ENCODE data around the gene SFXN2.

GRCh38 chr10:102777711-102778453 is 63.4 kb downstream of the SFXN2 start:
- TF ChIP-seq POLR2A (IDR thresholded peaks at IDR 0.05) = no peak
- no peak for TF ChIP-seq POLR2AphosphoS5 (IDR thresholded peaks at IDR 0.05)
- TF ChIP-seq CTCF (IDR thresholded peaks at IDR 0.05) = no peak
